Forelimb muscle (tissue), 1 donor: ENCODE measurements around the gene CD200. TPM values are rescaled to one million over a fixed set of nuclear protein-coding genes. Genes with fewer than 3 reads are reported as not detected.

Source experiments
- DNase-seq: peaks from one replicate; pipeline ENCODE4 v3.0.0-alpha.2; 2013; ENCODE audit warnings: low read depth
- polyA plus RNA-seq: library from polyadenylated mRNA; unstranded; fragments of 120-200 nt; gene quantifications from one replicate; pipeline ENCODE4 v1.2.1, GENCODE V29; 2013; ENCODE audit not compliant: insufficient read length

CD200 gene
- polyA plus RNA-seq, 1 donor: 11.0 TPM

DNA sequence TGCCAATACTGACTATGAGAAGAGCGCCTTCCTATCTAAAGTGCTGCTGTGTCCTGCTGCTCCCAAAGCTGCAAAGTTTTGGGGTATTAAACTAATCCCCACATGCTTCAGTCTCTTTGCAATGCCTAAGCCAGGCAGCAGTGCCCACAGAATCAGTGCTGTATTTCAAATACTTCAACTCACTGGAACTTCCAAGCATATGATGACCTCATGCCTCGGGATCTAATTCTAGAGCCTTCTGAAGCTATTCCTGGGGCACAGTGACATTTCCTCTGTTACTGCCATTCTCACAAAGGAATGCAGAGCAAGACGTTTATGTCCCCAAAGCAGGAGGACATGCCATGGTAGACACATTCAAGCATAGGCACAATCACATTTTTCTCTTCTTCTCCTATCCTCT, 78.5 kb downstream of the CD200 start:
- no peak for DNase-seq

Other genes starting within 250 kb of the CD200 start
- 5.2 TPM for gene C3orf52, start 246.8 kb upstream of the CD200 start, polyA plus RNA-seq
- 1.0 TPM for gene GCSAM, start 199.9 kb upstream of the CD200 start, polyA plus RNA-seq
- gene SLC9C1, start 38.9 kb upstream of the CD200 start, polyA plus RNA-seq: 0.42 TPM
- 0.13 TPM for gene BTLA, start 166.3 kb downstream of the CD200 start, polyA plus RNA-seq
- gene ATG3, start 228.8 kb downstream of the CD200 start, polyA plus RNA-seq: 31.6 TPM
- 24.4 TPM for gene SLC35A5, start 228.9 kb downstream of the CD200 start, polyA plus RNA-seq